Measurements from ENCODE around the gene TXNDC11. TPM values are rescaled to one million over a fixed set of nuclear protein-coding genes. Genes with fewer than 3 reads are reported as not detected.
A peak's percentile ranks its signal among the peaks of the same experiment; 100 is the strongest.

Gene TXNDC11
- total RNA-seq, 2 donors from 2014 or later: 75.0 to 96.9 TPM

DNA sequence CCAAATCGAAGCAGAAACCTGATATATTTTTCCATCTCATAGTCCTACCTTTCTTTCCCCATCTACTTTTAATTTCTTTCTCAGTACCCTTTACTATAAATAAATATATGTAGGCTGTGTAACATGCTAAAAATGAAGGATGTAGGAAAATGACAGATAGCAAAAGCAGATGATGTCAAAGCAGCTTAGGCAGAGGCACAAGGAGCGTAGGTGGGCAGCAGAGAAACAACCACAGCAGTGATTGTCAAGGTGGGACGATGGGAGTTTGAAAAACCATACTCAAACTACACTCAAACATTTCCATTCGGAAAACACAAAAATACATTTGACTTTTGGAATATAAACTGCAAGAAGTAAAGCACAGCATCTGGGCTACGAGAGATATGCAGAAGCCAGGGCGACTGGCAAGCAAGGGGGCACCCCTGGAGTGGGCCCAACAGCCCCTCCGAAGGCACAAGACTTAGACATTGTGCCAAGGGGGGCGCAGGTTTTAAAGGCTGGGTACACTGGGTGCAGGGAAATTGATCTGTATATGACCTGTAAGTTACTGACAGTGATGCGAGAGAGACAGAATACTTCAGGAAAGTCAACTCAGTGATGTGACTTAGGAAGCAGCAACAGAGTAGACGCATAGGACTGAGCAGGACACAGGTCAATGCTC lies 43.3 kb downstream of the TXNDC11 start:
- Histone ChIP-seq H3K9me3 (no peaks in the 10 kb centered on the region), H3K4me1 (replicated peaks) (peaks cover under 1% of the 10 kb centered on the region), H3K4me3 (no peak overlapping the region), H3K27me3 (replicated peaks; ENCODE audit: insufficient read depth) (no peaks in the 10 kb centered on the region), H3K27ac (no peak overlapping the region), H3K36me3 (peaks cover 0 to 13% of the 10 kb centered on the region in 2 donors)
- DNase-seq (ENCODE audit: low spot score): no peak
- WGBS: 86% methylated on average over 10 of the region's 10 CpGs
- TF ChIP-seq POLR2A (IDR thresholded peaks at IDR 0.05): no peak
- intact Hi-C loops (cut with DNase I): no loop called here

DNA sequence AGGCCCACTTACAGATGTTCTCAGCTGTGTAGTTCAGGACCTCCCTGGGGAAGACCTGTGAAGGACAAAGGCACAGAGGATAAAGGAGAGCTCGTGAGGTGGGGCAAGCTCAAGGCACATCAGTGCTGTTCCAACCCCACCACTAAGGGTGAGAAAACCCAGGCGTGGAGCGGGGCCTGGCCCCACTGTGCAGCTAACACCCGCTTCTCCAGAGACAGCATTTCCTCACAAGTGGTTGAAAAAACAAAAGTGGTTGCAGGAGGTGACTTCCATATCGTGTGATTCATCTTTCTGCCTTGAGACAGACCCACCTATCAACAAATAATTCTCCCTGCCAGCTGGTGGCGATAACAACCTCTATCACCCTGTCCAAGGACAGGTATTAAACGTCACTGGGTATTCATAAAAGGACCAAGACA lies 44.4 kb downstream of the TXNDC11 start:
- H3K4me1 ChIP-seq (replicated peaks): no peaks in the 10 kb centered on the region
- H3K27me3 ChIP-seq (replicated peaks; ENCODE audit: insufficient read depth): no peaks in the 10 kb centered on the region
- H3K9me3 ChIP-seq: no peaks in the 10 kb centered on the region
- peaks cover 4 to 13% of the 10 kb centered on the region in 2 donors for H3K36me3 ChIP-seq
- WGBS: 73% methylated on average over 7 of the region's 7 CpGs
- intact Hi-C loops (cut with DNase I): no loop called here
- DNase-seq (ENCODE audit: low spot score): no peak
- no peak overlapping the region for H3K27ac ChIP-seq
- no peak for TF ChIP-seq POLR2A (IDR thresholded peaks at IDR 0.05)
- TF ChIP-seq, protein P1, sequence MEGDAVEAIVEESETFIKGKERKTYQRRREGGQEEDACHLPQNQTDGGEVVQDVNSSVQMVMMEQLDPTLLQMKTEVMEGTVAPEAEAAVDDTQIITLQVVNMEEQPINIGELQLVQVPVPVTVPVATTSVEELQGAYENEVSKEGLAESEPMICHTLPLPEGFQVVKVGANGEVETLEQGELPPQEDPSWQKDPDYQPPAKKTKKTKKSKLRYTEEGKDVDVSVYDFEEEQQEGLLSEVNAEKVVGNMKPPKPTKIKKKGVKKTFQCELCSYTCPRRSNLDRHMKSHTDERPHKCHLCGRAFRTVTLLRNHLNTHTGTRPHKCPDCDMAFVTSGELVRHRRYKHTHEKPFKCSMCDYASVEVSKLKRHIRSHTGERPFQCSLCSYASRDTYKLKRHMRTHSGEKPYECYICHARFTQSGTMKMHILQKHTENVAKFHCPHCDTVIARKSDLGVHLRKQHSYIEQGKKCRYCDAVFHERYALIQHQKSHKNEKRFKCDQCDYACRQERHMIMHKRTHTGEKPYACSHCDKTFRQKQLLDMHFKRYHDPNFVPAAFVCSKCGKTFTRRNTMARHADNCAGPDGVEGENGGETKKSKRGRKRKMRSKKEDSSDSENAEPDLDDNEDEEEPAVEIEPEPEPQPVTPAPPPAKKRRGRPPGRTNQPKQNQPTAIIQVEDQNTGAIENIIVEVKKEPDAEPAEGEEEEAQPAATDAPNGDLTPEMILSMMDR (IDR thresholded peaks at IDR 0.05): peak in 1 of 4 experiments; percentile 12
- TF ChIP-seq POLR2AphosphoS5 (IDR thresholded peaks at IDR 0.05): peak; percentile 36
- H3K4me3 ChIP-seq: no peak overlapping the region

- Histone ChIP-seq H3K9me3 (no peaks in the 10 kb centered on the region), H3K27me3 (replicated peaks; ENCODE audit: insufficient read depth) (no peaks in the 10 kb centered on the region), H3K4me3 (no peak overlapping the region), H3K4me1 (replicated peaks) (no peaks in the 10 kb centered on the region), H3K36me3 (peaks cover 4 to 13% of the 10 kb centered on the region in 2 donors), H3K27ac (no peak overlapping the region)
- no peak for TF ChIP-seq POLR2A (IDR thresholded peaks at IDR 0.05)
- TF ChIP-seq, protein P1 (IDR thresholded peaks at IDR 0.05): no peak
- TF ChIP-seq POLR2AphosphoS5 (IDR thresholded peaks at IDR 0.05): no peak
- intact Hi-C loops (cut with DNase I): no loop called here
- WGBS: 92% methylated on average over 12 of the region's 12 CpGs
- no peak for DNase-seq (ENCODE audit: low spot score)
Measured at GRCh38 chr16:11697319-11697718, 45.3 kb downstream of the TXNDC11 start.

- H3K36me3 ChIP-seq: peaks cover 4 to 13% of the 10 kb centered on the region in 2 donors
- no peaks in the 10 kb centered on the region for H3K9me3 ChIP-seq
- H3K4me3 ChIP-seq: no peak overlapping the region
- DNase-seq (ENCODE audit: low spot score): no peak
- no peak overlapping the region for H3K27ac ChIP-seq
- TF ChIP-seq POLR2A (IDR thresholded peaks at IDR 0.05) (no peak), POLR2AphosphoS5 (IDR thresholded peaks at IDR 0.05) (no peak)
- TF ChIP-seq, protein P1 (IDR thresholded peaks at IDR 0.05): no peak
- intact Hi-C loops (cut with DNase I): no loop called here
- no peaks in the 10 kb centered on the region for H3K27me3 ChIP-seq (replicated peaks; ENCODE audit: insufficient read depth)
- no peaks in the 10 kb centered on the region for H3K4me1 ChIP-seq (replicated peaks)
- WGBS: 95% methylated on average over 12 of the region's 12 CpGs
Measured at GRCh38 chr16:11696266-11697012, 46.2 kb downstream of the TXNDC11 start.

- Histone ChIP-seq H3K9me3 (no peaks in the 10 kb centered on the region), H3K27ac (no peak overlapping the region), H3K27me3 (replicated peaks; ENCODE audit: insufficient read depth) (no peaks in the 10 kb centered on the region), H3K36me3 (peaks cover 4 to 15% of the 10 kb centered on the region in 2 donors), H3K4me3 (no peak overlapping the region), H3K4me1 (replicated peaks) (peaks cover 4% of the 10 kb centered on the region)
- intact Hi-C loops (cut with DNase I): no loop called here
- TF ChIP-seq POLR2A (IDR thresholded peaks at IDR 0.05): no peak
- TF ChIP-seq, protein P1 (IDR thresholded peaks at IDR 0.05): no peak
- no peak for TF ChIP-seq POLR2AphosphoS5 (IDR thresholded peaks at IDR 0.05)
- WGBS: 97% methylated on average over 6 of the region's 6 CpGs
- DNase-seq (ENCODE audit: low spot score): no peak
Measured at GRCh38 chr16:11692651-11693050, 50.0 kb downstream of the TXNDC11 start.

Measured in prostate gland (tissue), 2 donors.